GM20000 (cell line): ENCODE results near the gene ESAM.

ENCODE experiments used
- DNase-seq: peaks from one replicate; pipeline ENCODE4 v3.0.0; 2012; ENCODE audit warnings: low spot score
- TF ChIP-seq, protein P1 (sequence below): IDR thresholded peaks from 2 replicates; pipeline ENCODE4 v1.5.1; 2012; ENCODE audit warnings: mild to moderate bottlenecking, control low read depth; ENCODE audit errors: extremely low read depth, missing control alignments

ESAM gene

DNA sequence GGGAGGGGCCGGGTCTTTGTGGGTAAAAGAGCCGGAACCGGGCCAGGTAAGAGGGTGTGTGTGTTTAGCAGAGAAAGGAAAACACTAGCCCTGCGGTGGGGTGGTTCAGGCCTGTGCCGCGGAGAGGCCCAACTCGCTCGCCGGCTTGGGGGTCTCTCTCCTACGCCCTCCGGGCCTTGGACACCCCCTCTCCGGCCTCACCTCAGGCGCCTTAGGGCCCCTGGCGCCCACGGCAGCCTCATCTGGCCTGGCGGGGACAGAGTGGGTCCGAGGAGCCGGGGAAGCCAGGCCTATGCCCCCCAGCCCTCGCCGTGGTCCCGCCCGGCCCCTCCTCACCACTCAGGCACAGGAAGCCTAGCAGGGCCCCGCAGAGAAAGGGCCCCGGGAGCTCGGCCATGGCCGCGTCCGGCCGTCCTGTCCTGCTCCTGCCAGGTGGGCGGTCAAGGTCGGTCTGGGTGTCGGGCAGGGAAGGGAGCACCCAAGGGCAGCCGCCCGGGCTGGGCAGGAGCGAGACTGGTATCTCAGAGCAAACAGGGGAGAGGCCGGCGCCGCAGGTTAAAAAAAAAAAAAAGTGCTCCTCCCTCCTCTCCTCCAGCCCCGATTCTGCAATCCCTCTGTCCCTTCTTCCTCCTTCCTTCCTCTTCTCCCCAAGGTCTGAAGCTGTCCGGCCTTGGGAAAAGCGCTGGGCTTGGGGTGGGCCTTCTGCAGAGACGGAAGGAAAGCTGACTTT lies 10.2 kb downstream of the ESAM start, which contains the start of gene VSIG2:
Gene VSIG2, minus strand, starts transcription at position 515 of the 730 bp plus-strand sequence. Its CDS starts 118 bp downstream, at position 397.
- no peak for DNase-seq
- TF ChIP-seq, protein P1, sequence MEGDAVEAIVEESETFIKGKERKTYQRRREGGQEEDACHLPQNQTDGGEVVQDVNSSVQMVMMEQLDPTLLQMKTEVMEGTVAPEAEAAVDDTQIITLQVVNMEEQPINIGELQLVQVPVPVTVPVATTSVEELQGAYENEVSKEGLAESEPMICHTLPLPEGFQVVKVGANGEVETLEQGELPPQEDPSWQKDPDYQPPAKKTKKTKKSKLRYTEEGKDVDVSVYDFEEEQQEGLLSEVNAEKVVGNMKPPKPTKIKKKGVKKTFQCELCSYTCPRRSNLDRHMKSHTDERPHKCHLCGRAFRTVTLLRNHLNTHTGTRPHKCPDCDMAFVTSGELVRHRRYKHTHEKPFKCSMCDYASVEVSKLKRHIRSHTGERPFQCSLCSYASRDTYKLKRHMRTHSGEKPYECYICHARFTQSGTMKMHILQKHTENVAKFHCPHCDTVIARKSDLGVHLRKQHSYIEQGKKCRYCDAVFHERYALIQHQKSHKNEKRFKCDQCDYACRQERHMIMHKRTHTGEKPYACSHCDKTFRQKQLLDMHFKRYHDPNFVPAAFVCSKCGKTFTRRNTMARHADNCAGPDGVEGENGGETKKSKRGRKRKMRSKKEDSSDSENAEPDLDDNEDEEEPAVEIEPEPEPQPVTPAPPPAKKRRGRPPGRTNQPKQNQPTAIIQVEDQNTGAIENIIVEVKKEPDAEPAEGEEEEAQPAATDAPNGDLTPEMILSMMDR: no peak

DNA sequence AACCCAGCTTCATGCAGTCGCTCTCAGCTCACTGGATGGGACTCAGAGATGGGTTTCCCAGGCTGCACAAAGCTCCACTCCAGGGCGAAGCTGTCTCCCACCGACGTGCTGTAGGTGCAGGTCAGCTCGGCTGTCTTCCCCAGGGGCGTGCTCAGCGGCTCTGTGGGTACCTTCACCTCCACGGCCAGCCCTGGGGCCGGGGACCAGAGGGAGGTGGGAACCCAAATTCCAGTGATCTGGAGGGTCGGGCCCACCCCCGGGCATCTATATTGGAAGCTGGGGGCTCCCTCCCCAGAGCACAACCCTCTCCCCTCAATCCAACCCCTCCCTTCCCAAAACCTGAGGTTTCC lies 10.7 kb downstream of the ESAM start:
- DNase-seq: no peak
- TF ChIP-seq, protein P1: no peak

DNA sequence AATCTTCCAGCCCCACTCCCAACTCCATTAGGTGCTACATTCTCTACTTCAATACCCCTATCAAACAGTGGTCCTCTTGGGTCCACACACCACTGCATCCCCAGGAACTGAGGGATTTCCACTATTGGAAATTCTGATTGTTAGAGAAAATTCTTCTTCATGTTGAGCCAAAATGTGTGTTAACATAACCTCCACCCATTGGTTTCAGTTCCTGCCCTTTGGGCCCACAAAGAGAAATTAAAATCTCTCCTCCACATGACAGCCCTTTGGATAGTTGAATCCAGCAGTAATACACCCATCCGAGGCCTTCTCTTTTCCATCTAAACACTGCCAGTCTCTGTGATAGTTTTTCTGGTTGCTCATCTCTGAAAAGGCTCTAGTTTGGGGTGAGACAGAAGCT lies 12.2 kb downstream of the ESAM start:
- DNase-seq: no peak
- TF ChIP-seq, protein P1: no peak

DNA sequence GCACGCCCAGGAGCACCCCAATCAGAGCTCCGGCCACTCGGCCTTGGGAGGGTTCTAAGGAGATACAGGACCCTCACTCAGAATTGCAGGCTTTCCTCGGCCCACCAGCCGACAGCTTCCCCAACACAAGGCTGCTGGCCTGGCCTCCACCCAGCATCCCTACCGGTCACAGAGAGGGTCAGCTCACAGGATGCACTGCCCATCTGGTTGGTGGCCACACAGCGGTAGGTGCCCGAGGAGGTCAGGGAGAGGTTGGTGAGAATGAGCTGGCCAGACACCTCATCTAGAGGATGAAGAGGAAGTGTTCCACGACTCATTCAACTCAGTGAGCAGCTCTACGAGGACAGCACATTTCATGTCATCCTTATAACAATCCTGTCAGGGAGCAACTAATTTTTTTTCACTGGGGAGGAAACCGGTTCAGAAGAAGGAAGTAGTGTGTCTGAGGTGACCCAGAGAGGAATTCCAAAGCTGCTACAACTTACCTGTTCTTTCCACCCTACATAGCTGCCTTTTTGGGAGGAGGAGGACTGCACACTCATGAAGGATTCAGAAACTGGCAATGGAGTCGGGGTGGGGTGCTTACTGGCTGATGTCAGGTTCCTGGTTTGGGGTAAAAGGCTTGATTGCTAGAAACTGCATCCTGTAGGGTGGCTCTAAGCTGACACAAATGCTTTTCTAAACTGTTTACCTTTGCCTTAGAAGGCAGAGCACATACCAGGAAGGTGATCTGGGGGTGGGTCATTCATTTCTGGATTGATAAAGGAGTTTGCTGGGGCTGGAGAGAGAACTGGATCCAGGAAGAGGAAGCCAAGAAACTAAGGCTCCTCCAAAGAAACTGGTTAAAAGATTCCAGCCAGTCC lies 13.4 kb downstream of the ESAM start:
- peak; percentile 19 for DNase-seq
- TF ChIP-seq, protein P1: no peak

DNA sequence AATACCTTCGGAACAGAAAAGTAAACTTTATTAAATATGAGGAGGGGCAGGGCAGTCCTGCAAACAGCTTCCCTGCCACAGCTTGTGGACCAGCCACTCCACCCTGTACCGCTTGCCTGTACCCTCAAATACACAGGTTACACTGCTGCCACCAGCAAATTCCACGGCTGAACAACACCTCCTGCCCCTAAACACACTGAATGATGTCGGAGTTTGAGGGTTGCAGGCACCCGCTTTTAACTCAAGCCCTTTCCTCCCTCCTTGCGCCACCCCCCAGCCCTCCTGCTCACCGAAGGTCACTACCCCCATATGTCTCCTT lies 14.0 kb downstream of the ESAM start:
- TF ChIP-seq, protein P1: no peak
- peak; percentile 19 for DNase-seq

DNA sequence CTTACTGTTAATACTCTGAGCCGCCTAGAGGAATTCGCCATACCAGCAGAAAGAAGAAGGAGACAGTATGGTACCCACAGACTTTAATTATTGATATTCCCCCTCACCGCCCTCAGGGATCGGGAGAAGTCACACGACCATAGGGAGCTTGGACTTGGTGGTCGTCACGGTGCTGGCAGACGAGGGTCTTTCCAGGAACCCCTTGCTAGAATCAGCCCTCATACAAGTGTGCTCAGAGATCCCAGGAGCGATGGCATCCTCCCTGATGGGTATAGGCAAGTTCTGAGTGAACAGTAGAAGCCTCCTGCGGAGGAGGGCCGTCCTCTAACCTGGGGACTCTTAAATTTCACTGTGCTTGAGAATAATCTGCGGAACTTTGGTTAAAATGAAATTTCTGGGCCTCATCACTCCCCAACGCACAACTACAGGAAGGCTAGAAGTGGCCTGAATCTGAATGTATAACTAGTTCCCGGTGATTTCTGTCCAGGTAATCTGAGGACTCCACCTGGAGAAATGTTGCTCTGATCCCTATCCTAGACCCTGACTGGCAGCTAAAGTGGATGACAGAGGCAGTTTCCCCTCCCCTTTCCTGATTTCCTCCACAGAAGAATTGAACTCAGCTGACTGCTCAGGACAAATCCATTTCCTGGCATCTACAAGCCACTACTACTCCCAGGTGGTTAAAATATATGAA lies 14.5 kb downstream of the ESAM start:
- DNase-seq: peak; percentile 18
- TF ChIP-seq, protein P1: no peak
